GM12864 (cell line): ENCODE results near the gene TRAK1.

Experiments used
- DNase-seq: peaks from one replicate; pipeline ENCODE4 v3.0.0-alpha.2; 2011; ENCODE audit warnings: low read depth
- H3K4me3 ChIP-seq: 2 replicates; pipeline ENCODE4 v1.5.1; 2011; ENCODE audit warnings: mild to moderate bottlenecking, low read depth, low read length, control low read depth
- TF ChIP-seq, protein P1 (sequence below): IDR thresholded peaks from 2 replicates; pipeline ENCODE4 v1.5.1; 2011; ENCODE audit warnings: low read depth, mild to moderate bottlenecking, moderate library complexity, low read length, control low read depth, inconsistent platforms; ENCODE audit errors: missing control alignments

Gene TRAK1

DNA sequence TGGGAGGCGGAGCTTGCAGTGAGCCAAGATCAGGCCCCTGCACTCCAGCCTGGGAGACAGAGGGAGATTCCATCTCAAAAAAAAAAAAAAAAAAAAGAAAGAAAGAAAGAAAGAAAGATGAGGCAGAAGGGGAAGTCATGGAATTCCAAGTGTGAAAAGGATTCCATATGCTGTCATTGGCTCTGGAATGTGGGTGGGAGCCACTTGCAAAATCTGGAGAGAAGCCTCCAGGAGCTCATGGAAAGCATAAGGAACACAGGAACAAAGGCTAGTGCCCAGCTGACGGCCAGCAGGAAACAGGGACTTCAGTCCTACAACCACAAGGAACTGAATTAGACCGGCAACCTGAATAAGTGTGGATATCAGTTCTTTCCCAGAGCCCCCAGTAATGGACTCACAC lies 12.5 kb upstream of the TRAK1 start:
- no peak for DNase-seq
- TF ChIP-seq, protein P1, sequence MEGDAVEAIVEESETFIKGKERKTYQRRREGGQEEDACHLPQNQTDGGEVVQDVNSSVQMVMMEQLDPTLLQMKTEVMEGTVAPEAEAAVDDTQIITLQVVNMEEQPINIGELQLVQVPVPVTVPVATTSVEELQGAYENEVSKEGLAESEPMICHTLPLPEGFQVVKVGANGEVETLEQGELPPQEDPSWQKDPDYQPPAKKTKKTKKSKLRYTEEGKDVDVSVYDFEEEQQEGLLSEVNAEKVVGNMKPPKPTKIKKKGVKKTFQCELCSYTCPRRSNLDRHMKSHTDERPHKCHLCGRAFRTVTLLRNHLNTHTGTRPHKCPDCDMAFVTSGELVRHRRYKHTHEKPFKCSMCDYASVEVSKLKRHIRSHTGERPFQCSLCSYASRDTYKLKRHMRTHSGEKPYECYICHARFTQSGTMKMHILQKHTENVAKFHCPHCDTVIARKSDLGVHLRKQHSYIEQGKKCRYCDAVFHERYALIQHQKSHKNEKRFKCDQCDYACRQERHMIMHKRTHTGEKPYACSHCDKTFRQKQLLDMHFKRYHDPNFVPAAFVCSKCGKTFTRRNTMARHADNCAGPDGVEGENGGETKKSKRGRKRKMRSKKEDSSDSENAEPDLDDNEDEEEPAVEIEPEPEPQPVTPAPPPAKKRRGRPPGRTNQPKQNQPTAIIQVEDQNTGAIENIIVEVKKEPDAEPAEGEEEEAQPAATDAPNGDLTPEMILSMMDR: no peak
- no peak overlapping the region for H3K4me3 ChIP-seq

DNA sequence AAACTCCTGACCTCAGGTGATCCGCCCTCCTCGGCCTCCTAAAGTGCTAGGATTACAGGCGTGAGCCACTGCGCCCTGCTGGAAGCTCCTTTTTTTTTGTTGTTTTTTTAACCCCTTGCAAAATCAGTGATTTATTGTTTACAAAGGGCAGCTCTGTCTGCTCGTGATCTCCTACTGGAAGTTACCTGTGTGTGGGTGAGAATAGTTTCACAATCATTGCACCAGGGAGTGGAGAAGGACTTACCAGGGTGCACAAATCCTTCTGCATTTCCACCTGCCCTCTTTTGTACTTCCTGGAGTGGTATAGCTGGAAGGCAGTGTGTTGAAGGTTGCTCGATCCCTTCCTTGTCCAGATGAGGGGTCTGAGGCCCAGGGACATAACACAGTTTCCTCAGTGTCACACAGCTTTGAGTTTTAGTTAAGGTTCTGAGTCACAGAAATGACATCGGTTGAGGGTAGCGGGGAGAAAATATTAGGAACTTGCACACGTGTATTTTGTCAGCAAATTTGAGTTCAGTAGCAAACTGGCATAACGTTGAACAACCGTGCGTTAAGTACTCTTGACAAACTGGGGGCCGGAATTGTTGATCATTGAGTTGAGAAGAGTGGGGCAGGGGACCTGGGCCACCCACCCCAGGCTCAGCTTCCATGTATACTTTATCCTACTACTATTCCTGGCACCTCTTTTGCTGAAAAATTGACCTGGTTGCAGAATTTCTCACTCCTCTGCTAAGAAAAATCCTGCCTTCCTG lies 11.3 kb upstream of the TRAK1 start:
- TF ChIP-seq, protein P1: no peak
- no peak overlapping the region for H3K4me3 ChIP-seq
- DNase-seq: no peak

DNA sequence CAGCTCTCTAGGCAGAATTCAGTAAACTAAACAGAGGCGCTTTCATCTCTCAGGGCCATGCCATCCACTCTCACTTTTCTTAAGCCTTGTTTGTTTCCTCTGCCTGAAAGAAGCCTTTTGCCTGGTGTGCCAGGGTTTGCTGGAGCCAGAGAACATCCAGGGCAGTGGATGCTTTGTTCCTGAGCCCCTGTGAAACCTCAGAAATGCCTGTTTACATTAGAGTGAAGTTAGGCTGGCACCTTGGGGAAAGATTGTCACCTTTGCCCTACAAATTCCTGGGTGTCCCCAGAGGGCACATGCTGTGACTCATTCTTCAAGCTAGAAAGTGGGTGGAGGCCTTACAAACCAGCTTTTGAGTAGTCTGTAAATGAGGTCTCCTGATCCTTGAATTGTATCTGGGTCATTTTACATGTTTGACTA lies 10.7 kb upstream of the TRAK1 start:
- TF ChIP-seq, protein P1: no peak
- H3K4me3 ChIP-seq: no peak overlapping the region
- no peak for DNase-seq

DNA sequence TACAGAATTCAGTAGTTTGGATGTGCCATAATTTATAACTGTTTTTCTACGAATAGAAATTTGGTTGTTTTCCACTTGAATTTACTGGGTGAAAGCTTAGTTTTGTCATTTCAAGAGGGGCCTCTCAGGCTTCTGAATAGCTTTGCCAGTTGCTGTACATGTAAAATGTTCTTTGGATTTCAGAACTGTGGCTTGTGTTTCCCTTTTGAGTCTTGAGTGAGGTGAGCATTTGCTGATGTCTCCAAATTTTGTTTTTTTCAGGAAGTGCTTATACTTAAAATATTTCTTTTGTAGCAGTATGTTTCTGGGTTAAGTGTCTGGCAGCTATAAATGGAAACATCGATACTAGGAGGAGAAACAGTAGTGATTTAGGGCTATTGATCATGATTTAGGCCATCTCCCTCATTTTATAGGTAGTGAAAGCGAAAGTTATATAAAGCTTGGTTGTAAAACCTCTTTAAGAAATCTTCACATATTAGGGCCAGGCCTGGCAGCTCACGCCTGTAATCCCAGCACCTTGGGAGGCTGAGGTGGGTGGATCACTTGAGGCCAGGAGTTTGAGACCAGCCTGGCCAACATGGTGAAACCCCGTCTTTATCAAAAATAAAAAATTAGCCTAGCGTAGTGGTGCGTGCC lies 9.2 kb upstream of the TRAK1 start:
- DNase-seq: no peak
- TF ChIP-seq, protein P1: no peak
- no peak overlapping the region; the same call in 1 of the 2 replicates for H3K4me3 ChIP-seq

DNA sequence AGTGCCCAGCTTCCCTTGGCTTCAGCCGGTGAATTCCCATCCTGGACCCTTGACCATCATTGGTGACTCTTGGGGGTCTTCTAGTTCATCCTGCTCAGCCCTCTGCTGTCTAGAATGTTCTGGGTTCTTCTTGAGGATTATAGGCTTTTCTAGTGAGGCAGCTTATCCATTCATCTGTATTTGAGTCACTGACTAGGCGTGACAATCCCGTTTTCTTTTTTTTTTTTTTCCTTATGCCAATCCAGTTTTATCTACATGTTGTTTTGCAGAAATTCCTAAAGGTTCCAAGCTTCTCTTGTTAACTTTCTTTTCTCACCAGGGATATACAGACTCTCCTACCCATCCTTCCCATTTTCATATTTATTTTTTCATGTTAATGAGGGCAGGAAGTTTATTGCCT lies 6.6 kb upstream of the TRAK1 start:
- TF ChIP-seq, protein P1: no peak
- H3K4me3 ChIP-seq: no peak overlapping the region
- no peak for DNase-seq

DNA sequence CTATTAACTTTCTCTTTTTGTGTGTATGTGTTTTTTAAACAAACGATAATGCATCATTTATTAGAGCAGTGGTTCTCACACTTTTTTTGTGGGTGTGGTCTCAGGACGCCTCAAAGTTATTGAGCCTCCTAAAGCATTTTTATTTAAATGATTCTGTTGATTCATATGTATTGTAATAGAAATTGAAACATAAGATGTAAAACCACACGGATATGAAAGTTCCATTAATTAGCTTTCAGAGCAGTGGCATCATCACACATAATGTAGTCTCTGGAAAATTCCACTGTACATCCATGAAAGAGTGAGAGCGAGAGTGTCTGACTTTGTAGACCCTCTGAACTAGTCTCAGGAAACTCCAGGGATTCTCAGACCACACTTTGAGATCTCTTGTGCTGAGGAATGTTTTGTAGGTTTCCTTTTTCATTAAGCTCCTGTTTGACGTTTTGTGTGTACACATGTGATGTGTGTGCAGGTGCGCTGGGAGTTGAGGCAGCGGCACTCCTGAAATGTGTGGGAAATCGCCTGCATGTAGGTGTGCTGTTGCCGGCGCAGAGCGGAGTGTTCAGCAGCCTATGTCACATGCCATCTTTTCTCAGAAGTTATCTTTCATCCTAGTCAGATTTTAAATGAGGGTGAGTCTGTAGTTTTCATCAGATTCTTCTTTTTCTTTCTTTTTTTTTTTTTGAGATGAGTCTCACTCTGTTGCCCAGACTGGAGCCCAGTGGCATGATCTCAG lies 5.3 kb upstream of the TRAK1 start:
- TF ChIP-seq, protein P1: no peak
- no peak for DNase-seq
- no peak overlapping the region for H3K4me3 ChIP-seq
